A673 (cell line): ENCODE results near the gene PDE11A. TPM values are rescaled to one million over a fixed set of nuclear protein-coding genes. Genes with fewer than 3 reads are reported as not detected.

Experiments used
- BruUV-seq: library from RNA; stranded (reverse); fragments of 400-500 nt; replicated peaks from 2 replicates; lab custom pipeline; 2021; lab: Mats Ljungman, UMichigan
- CTCF ChIA-PET: fragments of 300-600 bp; sonication (Branson Sonifier 250); formaldehyde crosslinking; loops from one replicate; lab custom pipeline; 2022; ENCODE audit warnings: antibody characterized with exemption; lab: Charles Lee
- POLR2A ChIA-PET: fragments of 300-600 bp; sonication (Branson Sonifier 250); formaldehyde crosslinking; loops from one replicate; lab custom pipeline; 2022; ENCODE audit warnings: antibody characterized with exemption; ENCODE audit not compliant: low non-redundant PET; lab: Charles Lee
- DNase-seq: peaks from one replicate; pipeline ENCODE4 v3.0.0-alpha.2; 2015; ENCODE audit warnings: low spot score
- H3K27ac ChIP-seq: fragments of 200-600 bp; sonication (generic); 2 replicates; pipeline ENCODE4 v1.5.1; 2016; ENCODE audit warnings: mixed run types, low read depth, mild to moderate bottlenecking, mixed read lengths, antibody characterized with exemption, low read length; ENCODE audit not compliant: poor library complexity, severe bottlenecking
- H3K27me3 ChIP-seq: fragments of 200-600 bp; sonication (generic); replicated peaks from 2 replicates; pipeline ENCODE4 v1.6.1; 2017; ENCODE audit warnings: mixed run types, low read depth, mild to moderate bottlenecking, mixed read lengths, antibody characterized with exemption, low read length; ENCODE audit not compliant: insufficient read depth, poor library complexity
- H3K36me3 ChIP-seq: fragments of 200-600 bp; sonication (generic); 2 replicates; pipeline ENCODE4 v1.6.1; 2016; ENCODE audit warnings: mixed run types, mild to moderate bottlenecking, mixed read lengths, antibody characterized with exemption, low read length; ENCODE audit not compliant: insufficient read depth, poor library complexity, severe bottlenecking
- H3K4me1 ChIP-seq: fragments of 200-600 bp; sonication (generic); 2 replicates; pipeline ENCODE4 v1.6.1; 2017; ENCODE audit warnings: mixed run types, mild to moderate bottlenecking, mixed read lengths, antibody characterized with exemption, low read length; ENCODE audit not compliant: insufficient read depth, poor library complexity, severe bottlenecking
- H3K4me3 ChIP-seq: fragments of 200-600 bp; sonication (generic); 2 replicates; pipeline ENCODE4 v1.5.1; 2016; ENCODE audit warnings: low read depth, mixed run types, mild to moderate bottlenecking, mixed read lengths, low read length; ENCODE audit not compliant: poor library complexity, severe bottlenecking
- H3K9me3 ChIP-seq: fragments of 200-600 bp; sonication (generic); 2 replicates; pipeline ENCODE4 v1.6.1; 2016; ENCODE audit warnings: mixed run types, low read depth, mild to moderate bottlenecking, mixed read lengths, antibody characterized with exemption, low read length; ENCODE audit not compliant: poor library complexity, severe bottlenecking
- CTCF ChIP-seq: fragments of 300-800, 200-600 bp; sonication (generic); conservative IDR thresholded peaks from 2 replicates; pipeline ENCODE4 v1.5.1; 2017; ENCODE audit warnings: low read depth, mild to moderate bottlenecking, antibody characterized with exemption, low read length, moderate library complexity, mixed read lengths
- EZH2 ChIP-seq: fragments of 200-600 bp; sonication (generic); IDR thresholded peaks from 2 replicates; pipeline ENCODE4 v1.6.1; 2017; ENCODE audit warnings: borderline replicate concordance, low read depth, mild to moderate bottlenecking, mixed read lengths, antibody characterized with exemption, low read length; ENCODE audit not compliant: poor library complexity, severe bottlenecking
- intact Hi-C: fragments of 100-400 bp; cut with micrococcal nuclease; formaldehyde crosslinking; loops from one replicate; pipeline ENCODE4 v1.10.0; 2022; ENCODE audit not compliant: unreplicated experiment
- total RNA-seq: library from RNA; stranded (reverse); gene quantifications from 2 replicates; pipeline ENCODE4 v1.2.3, GENCODE V29; 2021

Gene PDE11A
- total RNA-seq, 1 experiment from 2014 or later: not detected

DNA sequence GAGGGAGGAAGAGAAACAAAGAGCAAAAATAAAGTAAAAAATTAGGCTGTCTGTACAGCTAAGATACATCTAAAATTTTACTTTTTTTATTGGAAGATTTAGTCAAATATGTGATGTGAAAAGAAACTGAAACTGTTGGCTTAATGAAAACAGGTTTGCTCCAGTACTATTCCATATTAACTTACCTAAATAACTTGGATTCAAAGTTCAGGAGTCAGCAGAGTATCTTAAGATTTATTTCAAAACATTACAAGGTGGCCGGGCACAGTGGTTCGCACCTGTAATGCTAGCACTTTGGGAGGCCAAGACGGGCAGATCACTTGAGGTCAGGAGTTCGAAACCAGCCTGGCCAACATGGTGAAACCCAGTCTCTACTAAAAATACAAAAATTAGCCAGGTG lies 197.9 kb downstream of the PDE11A start:
- POLR2A ChIA-PET: no interaction called here
- DNase-seq: no peak
- intact Hi-C loops: no loop called here
- TF ChIP-seq CTCF: no peak
- no peak for TF ChIP-seq EZH2
- H3K27me3 ChIP-seq: no peaks in the 10 kb centered on the region
- H3K4me3 ChIP-seq: no peak overlapping the region
- no peaks in the 10 kb centered on the region for H3K36me3 ChIP-seq
- CTCF ChIA-PET: no interaction called here
- H3K4me1 ChIP-seq: no peaks in the 10 kb centered on the region
- no peak overlapping the region for H3K27ac ChIP-seq
- BruUV-seq: no TSS peak
- no peaks in the 10 kb centered on the region for H3K9me3 ChIP-seq

DNA sequence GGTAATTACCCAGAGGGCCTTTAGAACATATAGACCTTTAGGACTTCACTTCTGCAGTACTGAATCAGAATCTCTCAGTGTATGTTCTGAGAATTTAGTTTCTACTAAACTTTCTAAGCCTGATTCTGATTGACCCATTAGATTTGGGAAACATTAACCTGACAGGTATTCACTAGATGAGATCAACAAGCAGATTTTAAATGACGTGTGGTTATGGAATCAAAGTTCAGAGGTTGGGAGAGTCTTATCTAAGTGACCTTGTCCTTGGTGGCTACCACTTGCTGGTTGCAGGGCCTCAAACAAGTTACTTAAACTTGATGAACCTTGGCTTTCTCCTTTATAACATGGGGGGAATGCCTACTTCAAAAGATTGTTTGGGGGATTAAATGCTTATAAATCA lies 198.7 kb downstream of the PDE11A start:
- no TSS peak for BruUV-seq
- CTCF ChIA-PET: no interaction called here
- intact Hi-C loops: no loop called here

DNA sequence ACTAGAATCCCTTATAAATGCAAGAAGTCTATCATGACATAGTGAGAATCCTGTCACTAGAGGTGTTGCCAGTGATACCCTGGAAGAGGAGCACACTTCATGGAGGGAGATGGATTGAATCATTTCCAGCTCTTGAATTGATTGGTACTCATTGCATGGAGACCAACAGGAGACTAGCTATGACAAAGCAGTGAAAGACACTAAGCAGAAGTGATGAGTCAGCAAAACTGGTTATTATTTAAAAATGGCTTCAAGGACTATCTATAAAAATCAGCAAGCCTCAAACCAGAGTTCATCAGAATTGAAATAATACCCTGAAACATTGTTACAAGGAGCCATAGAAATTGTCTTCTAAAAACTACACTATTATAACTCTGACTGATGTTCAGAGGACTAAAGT lies 200.3 kb downstream of the PDE11A start:
- CTCF ChIA-PET: no interaction called here
- POLR2A ChIA-PET: no interaction called here
- intact Hi-C loops: no loop called here
- Histone ChIP-seq H3K27ac (no peak overlapping the region), H3K27me3 (no peaks in the 10 kb centered on the region), H3K36me3 (no peaks in the 10 kb centered on the region), H3K4me1 (no peaks in the 10 kb centered on the region), H3K9me3 (no peaks in the 10 kb centered on the region), H3K4me3 (no peak overlapping the region)
- DNase-seq: no peak
- TF ChIP-seq EZH2 (no peak), CTCF (no peak)
- no TSS peak for BruUV-seq

More for the DNA sequence above, 198.7 kb downstream of the PDE11A start:
- POLR2A ChIA-PET: no interaction called here
- no peaks in the 10 kb centered on the region for H3K9me3 ChIP-seq
- TF ChIP-seq CTCF: no peak
- TF ChIP-seq EZH2: no peak
- no peaks in the 10 kb centered on the region for H3K36me3 ChIP-seq
- no peaks in the 10 kb centered on the region for H3K4me1 ChIP-seq
- no peaks in the 10 kb centered on the region for H3K27me3 ChIP-seq
- no peak for DNase-seq
- H3K4me3 ChIP-seq: no peak overlapping the region
- H3K27ac ChIP-seq: no peak overlapping the region
